Measurements from ENCODE around the gene DAW1. TPM values are rescaled to one million over a fixed set of nuclear protein-coding genes. Genes with fewer than 3 reads are reported as not detected.

DAW1 gene
- total and polyA plus RNA-seq, 4 donors = not detected

DNA sequence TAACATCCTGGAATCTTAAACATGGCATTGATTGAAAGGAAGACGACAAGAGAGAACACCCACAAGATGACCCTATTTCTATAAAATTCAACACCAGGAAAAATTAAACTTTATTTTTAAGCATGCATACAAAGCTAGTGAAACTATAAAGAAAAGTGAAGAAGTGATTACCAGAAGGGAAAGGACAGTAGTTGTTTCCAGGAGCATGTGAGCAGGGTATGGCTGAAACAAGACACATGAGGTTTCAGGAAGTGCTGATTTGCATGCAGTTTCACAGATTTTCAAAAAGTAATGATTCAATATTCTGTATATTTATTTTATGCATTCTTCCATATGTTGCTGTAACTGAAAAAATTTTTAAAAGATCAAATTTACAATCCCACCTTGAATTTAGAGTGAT lies 24.6 kb upstream of the DAW1 start (continued):
- TF ChIP-seq, protein P1, sequence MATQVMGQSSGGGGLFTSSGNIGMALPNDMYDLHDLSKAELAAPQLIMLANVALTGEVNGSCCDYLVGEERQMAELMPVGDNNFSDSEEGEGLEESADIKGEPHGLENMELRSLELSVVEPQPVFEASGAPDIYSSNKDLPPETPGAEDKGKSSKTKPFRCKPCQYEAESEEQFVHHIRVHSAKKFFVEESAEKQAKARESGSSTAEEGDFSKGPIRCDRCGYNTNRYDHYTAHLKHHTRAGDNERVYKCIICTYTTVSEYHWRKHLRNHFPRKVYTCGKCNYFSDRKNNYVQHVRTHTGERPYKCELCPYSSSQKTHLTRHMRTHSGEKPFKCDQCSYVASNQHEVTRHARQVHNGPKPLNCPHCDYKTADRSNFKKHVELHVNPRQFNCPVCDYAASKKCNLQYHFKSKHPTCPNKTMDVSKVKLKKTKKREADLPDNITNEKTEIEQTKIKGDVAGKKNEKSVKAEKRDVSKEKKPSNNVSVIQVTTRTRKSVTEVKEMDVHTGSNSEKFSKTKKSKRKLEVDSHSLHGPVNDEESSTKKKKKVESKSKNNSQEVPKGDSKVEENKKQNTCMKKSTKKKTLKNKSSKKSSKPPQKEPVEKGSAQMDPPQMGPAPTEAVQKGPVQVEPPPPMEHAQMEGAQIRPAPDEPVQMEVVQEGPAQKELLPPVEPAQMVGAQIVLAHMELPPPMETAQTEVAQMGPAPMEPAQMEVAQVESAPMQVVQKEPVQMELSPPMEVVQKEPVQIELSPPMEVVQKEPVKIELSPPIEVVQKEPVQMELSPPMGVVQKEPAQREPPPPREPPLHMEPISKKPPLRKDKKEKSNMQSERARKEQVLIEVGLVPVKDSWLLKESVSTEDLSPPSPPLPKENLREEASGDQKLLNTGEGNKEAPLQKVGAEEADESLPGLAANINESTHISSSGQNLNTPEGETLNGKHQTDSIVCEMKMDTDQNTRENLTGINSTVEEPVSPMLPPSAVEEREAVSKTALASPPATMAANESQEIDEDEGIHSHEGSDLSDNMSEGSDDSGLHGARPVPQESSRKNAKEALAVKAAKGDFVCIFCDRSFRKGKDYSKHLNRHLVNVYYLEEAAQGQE (IDR thresholded peaks at IDR 0.05) = no peak
- no peak for TF ChIP-seq YY1 (IDR thresholded peaks at IDR 0.05)

DNA sequence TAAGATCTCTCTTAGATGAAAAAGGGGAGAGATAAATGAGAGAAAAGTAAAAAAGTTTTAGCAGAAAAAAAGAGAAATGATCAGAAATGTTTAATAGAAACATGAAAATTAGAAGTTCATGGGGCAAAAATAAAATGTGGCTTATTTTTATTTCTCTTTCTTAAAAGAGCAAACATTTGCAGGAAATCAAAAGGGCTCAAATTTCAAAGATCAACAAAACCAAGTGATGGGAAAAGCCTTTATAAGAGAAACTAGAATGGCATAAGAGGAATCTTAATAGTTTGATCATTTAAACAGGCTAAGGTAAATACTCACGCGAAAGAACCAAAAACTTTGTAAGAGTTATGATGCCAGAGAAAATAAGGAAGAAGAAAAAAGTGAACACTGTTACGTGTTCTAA lies 23.3 kb upstream of the DAW1 start:
- DNase-seq (ENCODE audit: low spot score) = no peak
- Histone ChIP-seq H3K4me3 (ENCODE audit: low read depth in 1 of 3, low read length in 3 of 3) (no peak overlapping the region), H3K4me1 (ENCODE audit: control insufficient read depth in 4 of 4, insufficient read depth in 4 of 4, low read length in 3 of 4) (no peaks in the 10 kb centered on the region), H3K36me3 (ENCODE audit: control insufficient read depth in 4 of 4, insufficient read depth in 3 of 4, low read depth in 1 of 4, low read length in 3 of 4) (no peaks in the 10 kb centered on the region), H3K27me3 (ENCODE audit: control insufficient read depth in 4 of 4, insufficient read depth in 4 of 4, low read length in 3 of 4) (peaks cover 0 to 3% (median 0%) of the 10 kb centered on the region in 4 donors), H3K27ac (ENCODE audit: low read depth in 1 of 2, low read length in 2 of 2) (no peak overlapping the region), H3K9ac (ENCODE audit: low read depth in 1 of 2, low read length in 2 of 2) (no peak overlapping the region), H3K9me3 (ENCODE audit: control insufficient read depth in 4 of 4, low read length in 3 of 4) (no peaks in the 10 kb centered on the region)
- 66% methylated on average over 3 of the region's 3 CpGs for WGBS
- TF ChIP-seq FOXA1 (IDR thresholded peaks at IDR 0.05) (no peak), RXRA (IDR thresholded peaks at IDR 0.05) (no peak), NR2F2 (IDR thresholded peaks at IDR 0.05) (no peak), YY1 (IDR thresholded peaks at IDR 0.05) (no peak)
- TF ChIP-seq, protein P2, sequence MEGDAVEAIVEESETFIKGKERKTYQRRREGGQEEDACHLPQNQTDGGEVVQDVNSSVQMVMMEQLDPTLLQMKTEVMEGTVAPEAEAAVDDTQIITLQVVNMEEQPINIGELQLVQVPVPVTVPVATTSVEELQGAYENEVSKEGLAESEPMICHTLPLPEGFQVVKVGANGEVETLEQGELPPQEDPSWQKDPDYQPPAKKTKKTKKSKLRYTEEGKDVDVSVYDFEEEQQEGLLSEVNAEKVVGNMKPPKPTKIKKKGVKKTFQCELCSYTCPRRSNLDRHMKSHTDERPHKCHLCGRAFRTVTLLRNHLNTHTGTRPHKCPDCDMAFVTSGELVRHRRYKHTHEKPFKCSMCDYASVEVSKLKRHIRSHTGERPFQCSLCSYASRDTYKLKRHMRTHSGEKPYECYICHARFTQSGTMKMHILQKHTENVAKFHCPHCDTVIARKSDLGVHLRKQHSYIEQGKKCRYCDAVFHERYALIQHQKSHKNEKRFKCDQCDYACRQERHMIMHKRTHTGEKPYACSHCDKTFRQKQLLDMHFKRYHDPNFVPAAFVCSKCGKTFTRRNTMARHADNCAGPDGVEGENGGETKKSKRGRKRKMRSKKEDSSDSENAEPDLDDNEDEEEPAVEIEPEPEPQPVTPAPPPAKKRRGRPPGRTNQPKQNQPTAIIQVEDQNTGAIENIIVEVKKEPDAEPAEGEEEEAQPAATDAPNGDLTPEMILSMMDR (IDR thresholded peaks at IDR 0.05; ENCODE audit: low read depth, low read length, missing input control) = no peak
- TF ChIP-seq, protein P3, sequence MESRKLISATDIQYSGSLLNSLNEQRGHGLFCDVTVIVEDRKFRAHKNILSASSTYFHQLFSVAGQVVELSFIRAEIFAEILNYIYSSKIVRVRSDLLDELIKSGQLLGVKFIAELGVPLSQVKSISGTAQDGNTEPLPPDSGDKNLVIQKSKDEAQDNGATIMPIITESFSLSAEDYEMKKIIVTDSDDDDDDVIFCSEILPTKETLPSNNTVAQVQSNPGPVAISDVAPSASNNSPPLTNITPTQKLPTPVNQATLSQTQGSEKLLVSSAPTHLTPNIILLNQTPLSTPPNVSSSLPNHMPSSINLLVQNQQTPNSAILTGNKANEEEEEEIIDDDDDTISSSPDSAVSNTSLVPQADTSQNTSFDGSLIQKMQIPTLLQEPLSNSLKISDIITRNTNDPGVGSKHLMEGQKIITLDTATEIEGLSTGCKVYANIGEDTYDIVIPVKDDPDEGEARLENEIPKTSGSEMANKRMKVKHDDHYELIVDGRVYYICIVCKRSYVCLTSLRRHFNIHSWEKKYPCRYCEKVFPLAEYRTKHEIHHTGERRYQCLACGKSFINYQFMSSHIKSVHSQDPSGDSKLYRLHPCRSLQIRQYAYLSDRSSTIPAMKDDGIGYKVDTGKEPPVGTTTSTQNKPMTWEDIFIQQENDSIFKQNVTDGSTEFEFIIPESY (IDR thresholded peaks at IDR 0.05) = no peak

DNA sequence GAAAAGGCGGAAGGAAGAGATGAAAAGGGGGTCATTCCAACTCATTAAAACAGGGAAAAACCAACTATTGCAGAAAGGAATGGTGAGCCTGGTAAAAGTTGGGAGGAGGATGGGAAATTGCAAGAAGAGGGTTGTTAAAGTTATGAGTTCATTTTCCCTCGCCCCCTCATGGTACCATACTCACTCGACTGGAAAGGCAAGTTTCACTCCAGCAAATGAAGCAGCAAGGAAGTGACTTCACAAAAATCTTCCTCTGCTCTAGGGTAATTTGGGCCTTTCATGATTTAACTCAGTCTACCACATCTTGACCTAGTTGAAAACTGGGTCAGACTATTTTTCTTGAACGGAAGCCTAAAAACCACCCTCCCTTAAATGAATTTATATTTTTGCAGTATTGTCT lies 22.8 kb upstream of the DAW1 start:
- H3K9ac ChIP-seq (ENCODE audit: low read depth in 1 of 2, low read length in 2 of 2) = no peak overlapping the region
- TF ChIP-seq HNF4A (conservative IDR thresholded peaks at IDR 0.05) = no peak
- no peak for TF ChIP-seq YY1 (IDR thresholded peaks at IDR 0.05)
- TF ChIP-seq GABPA (IDR thresholded peaks at IDR 0.05 in 1 of 2, conservative IDR thresholded peaks at IDR 0.05 in 1 of 2) = no peak
- TF ChIP-seq, protein P1 (IDR thresholded peaks at IDR 0.05) = no peak
- TF ChIP-seq, protein P4, sequence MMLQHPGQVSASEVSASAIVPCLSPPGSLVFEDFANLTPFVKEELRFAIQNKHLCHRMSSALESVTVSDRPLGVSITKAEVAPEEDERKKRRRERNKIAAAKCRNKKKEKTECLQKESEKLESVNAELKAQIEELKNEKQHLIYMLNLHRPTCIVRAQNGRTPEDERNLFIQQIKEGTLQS (IDR thresholded peaks at IDR 0.05) = no peak
- no peak for TF ChIP-seq JUND (IDR thresholded peaks at IDR 0.05)
- TF ChIP-seq EGR1 (IDR thresholded peaks at IDR 0.05; ENCODE audit: low read depth in 2 of 2) = no peak
- TF ChIP-seq, protein P3 (IDR thresholded peaks at IDR 0.05) = no peak
- no peak for TF ChIP-seq SP1 (IDR thresholded peaks at IDR 0.05)
- TF ChIP-seq RAD21 (IDR thresholded peaks at IDR 0.05) = no peak
- TF ChIP-seq RXRA (IDR thresholded peaks at IDR 0.05) = no peak
- TF ChIP-seq TAF1 (conservative IDR thresholded peaks at IDR 0.05) = no peak
- TF ChIP-seq NR2F2 (IDR thresholded peaks at IDR 0.05) = no peak
- TF ChIP-seq FOXA2 (IDR thresholded peaks at IDR 0.05) = no peak
- no peak for TF ChIP-seq HNF4G (IDR thresholded peaks at IDR 0.05)

More for the DNA sequence above, 22.8 kb upstream of the DAW1 start:
- WGBS = 77% methylated on average over 4 of the region's 4 CpGs
- DNase-seq (ENCODE audit: low spot score) = no peak
- Histone ChIP-seq H3K27me3 (ENCODE audit: control insufficient read depth in 4 of 4, insufficient read depth in 4 of 4, low read length in 3 of 4) (peaks cover 0 to 3% (median 0%) of the 10 kb centered on the region in 4 donors), H3K4me1 (ENCODE audit: control insufficient read depth in 4 of 4, insufficient read depth in 4 of 4, low read length in 3 of 4) (no peaks in the 10 kb centered on the region), H3K4me3 (ENCODE audit: low read depth in 1 of 3, low read length in 3 of 3) (no peak overlapping the region), H3K27ac (ENCODE audit: low read depth in 1 of 2, low read length in 2 of 2) (no peak overlapping the region), H3K9me3 (ENCODE audit: control insufficient read depth in 4 of 4, low read length in 3 of 4) (no peaks in the 10 kb centered on the region), H3K36me3 (ENCODE audit: control insufficient read depth in 4 of 4, insufficient read depth in 3 of 4, low read depth in 1 of 4, low read length in 3 of 4) (no peaks in the 10 kb centered on the region)
